ENCODE results near the gene HHATL.

HHATL gene

GRCh38 chr3:42667096-42667522 is 35.5 kb downstream of the HHATL start:
- Histone ChIP-seq H3K4me2 (peak overlapping the region; percentile 2; the same call in 1 of the 2 replicates), H3K9ac (no peak overlapping the region), H3K4me1 (peaks cover 59% of the 10 kb centered on the region), H3K36me3 (peaks cover 15% of the 10 kb centered on the region), H3K27me3 (no peaks in the 10 kb centered on the region), H3K27ac (no peak overlapping the region), H4K20me1 (no peaks in the 10 kb centered on the region), H3K4me3 (no peak overlapping the region), H3K9me3 (peaks cover 5% of the 10 kb centered on the region; the same call in 1 of the 2 replicates)
- no peak for TF ChIP-seq Cebpa-rat (IDR thresholded peaks at IDR 0.05)

DNA sequence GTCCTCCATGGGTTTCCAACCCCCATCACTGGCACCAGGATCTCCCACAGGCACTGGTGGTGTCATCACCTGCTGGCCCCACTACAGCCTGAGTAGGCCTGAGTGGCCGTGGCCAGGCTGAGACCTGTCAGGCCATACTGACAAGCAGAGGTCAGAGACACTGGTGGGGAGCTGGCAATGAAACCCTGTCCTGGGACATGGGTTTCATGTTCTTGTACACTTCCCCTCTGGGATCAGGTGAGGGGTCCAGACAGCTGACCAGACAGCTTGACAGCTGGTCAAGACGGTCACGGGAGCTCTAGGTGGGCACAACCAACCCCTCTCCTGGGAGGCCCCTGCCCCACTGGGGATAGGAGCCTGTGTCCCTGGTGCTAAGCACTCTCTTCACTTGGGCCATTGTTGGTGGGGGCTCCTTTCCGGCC is 36.0 kb downstream of the HHATL start:
- H3K36me3 ChIP-seq: peaks cover 20% of the 10 kb centered on the region
- H3K27ac ChIP-seq: no peak overlapping the region
- no peaks in the 10 kb centered on the region for H3K27me3 ChIP-seq
- peaks cover 5% of the 10 kb centered on the region; the same call in 1 of the 2 replicates for H3K9me3 ChIP-seq
- no peak overlapping the region for H3K9ac ChIP-seq
- no peak overlapping the region for H3K4me3 ChIP-seq
- no peak for TF ChIP-seq Cebpa-rat (IDR thresholded peaks at IDR 0.05)
- H4K20me1 ChIP-seq: no peaks in the 10 kb centered on the region
- H3K4me1 ChIP-seq: peaks cover 64% of the 10 kb centered on the region
- no peak overlapping the region for H3K4me2 ChIP-seq

DNA sequence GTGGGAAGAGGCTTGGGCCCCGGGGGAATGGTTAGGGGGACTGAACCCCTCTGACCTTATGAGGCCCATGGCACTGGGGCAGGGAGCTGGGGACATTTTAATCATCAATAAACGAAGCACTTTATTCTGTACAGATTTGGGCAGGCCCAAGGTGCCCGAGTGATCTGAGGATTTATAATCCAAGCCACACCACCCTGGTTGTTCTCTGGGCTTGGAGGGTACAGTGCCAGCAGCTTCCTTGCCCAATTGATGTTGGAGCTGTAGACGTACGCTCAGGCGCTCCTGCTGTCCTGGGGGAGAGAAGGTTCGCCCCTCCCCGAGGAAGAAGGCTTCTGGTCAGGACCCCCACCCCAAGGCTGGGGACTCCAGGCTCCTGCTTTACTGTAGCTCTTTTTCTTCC is 36.6 kb downstream of the HHATL start:
- Histone ChIP-seq H3K9me3 (peaks cover 5% of the 10 kb centered on the region; the same call in 1 of the 2 replicates), H3K9ac (no peak overlapping the region), H3K27ac (peak overlapping the region; percentile 96), H3K4me2 (peak overlapping the region; percentile 100), H3K4me1 (peaks cover 69% of the 10 kb centered on the region), H3K4me3 (no peak overlapping the region), H3K36me3 (peaks cover 26% of the 10 kb centered on the region), H4K20me1 (no peaks in the 10 kb centered on the region), H3K27me3 (no peaks in the 10 kb centered on the region)
- no peak for TF ChIP-seq Cebpa-rat (IDR thresholded peaks at IDR 0.05)

DNA sequence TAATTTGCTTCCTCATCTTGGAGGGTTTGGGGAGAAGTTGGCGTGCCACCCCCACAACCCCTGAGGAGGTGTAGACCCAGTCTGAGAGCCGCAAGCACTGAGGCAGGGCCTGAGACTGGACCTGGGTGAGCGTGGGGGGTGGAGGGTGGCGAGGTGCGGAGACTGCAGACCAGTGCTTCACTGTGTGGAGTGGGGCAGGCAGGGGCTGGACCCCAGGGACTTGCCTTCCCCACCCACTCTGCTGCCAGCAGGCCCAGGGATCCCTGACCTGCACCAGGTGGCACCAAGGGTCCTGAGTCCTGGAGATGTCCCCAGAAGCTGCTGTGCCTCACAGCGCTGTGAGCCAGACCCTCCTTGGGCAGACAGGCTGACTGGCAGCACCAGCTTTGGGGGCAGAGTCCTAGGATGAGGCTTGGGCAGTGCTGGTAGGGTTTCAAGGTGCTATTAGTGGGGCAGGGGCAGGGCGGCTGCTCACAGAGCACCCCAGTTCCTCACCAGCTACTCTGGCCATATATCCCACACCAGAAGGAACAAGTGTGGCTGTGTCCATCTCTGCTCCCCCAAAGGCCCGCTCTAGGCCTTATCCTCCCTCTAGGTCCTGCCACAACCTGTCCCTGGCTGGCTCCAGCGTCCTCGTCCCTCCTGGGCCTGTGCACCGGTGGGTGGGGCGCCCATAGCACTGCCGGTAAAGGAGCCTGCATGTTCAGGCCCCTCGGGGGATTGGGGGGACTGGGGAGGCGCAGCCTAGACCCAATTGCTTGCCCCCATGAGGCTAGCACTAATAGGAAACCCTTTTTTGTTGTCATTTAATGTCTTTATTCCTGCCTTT is 37.3 kb downstream of the HHATL start:
- H3K9me3 ChIP-seq: no peaks in the 10 kb centered on the region
- H3K4me1 ChIP-seq: peaks cover 77% of the 10 kb centered on the region

DNA sequence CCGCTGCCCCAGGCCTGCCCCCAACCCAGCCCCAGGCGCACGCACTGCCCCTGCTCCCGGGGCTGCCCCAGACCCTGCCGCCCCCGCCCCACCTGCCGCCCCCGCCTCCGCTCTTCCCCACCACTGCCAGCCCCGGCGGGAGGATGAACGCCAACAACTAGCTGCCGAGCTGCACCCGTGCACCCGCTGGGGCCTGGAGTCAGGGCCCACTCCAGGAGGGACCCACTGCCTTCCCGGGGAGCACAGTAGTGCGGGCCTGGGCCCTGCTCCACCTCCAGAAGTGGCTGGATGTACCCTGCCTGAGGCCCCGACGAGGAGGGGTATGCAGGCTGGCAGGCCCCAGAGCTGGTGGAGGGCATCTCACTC is 38.2 kb downstream of the HHATL start:
- H4K20me1 ChIP-seq: no peaks in the 10 kb centered on the region
- peak overlapping the region; percentile 79 for H3K9ac ChIP-seq
- H3K9me3 ChIP-seq: no peaks in the 10 kb centered on the region
- H3K27ac ChIP-seq: peak overlapping the region; percentile 96
- peak overlapping the region; percentile 55 for H3K4me3 ChIP-seq
- H3K36me3 ChIP-seq: peaks cover 30% of the 10 kb centered on the region
- no peak for TF ChIP-seq Cebpa-rat (IDR thresholded peaks at IDR 0.05)
- H3K27me3 ChIP-seq: no peaks in the 10 kb centered on the region
- H3K4me1 ChIP-seq: peaks cover 85% of the 10 kb centered on the region
- peak overlapping the region; percentile 100 for H3K4me2 ChIP-seq

More for the DNA sequence above, 37.3 kb downstream of the HHATL start:
- Histone ChIP-seq H3K4me3 (peak overlapping the region; percentile 55), H3K36me3 (peaks cover 30% of the 10 kb centered on the region), H3K27me3 (no peaks in the 10 kb centered on the region), H3K4me2 (peak overlapping the region; percentile 100), H3K27ac (peak overlapping the region; percentile 96), H4K20me1 (no peaks in the 10 kb centered on the region), H3K9ac (peak overlapping the region; percentile 79)
- no peak for TF ChIP-seq Cebpa-rat (IDR thresholded peaks at IDR 0.05)

GRCh38 chr3:42663581-42664437 is 38.8 kb downstream of the HHATL start:
- no peak for TF ChIP-seq Cebpa-rat (IDR thresholded peaks at IDR 0.05)
- Histone ChIP-seq H3K27ac (peak overlapping the region; percentile 96), H3K4me3 (peak overlapping the region; percentile 55; the same call in 1 of the 2 replicates), H3K9ac (peak overlapping the region; percentile 79), H3K4me1 (peaks cover 90% of the 10 kb centered on the region), H3K36me3 (peaks cover 31% of the 10 kb centered on the region), H3K4me2 (peak overlapping the region; percentile 100), H4K20me1 (no peaks in the 10 kb centered on the region), H3K27me3 (no peaks in the 10 kb centered on the region), H3K9me3 (no peaks in the 10 kb centered on the region)

DNA sequence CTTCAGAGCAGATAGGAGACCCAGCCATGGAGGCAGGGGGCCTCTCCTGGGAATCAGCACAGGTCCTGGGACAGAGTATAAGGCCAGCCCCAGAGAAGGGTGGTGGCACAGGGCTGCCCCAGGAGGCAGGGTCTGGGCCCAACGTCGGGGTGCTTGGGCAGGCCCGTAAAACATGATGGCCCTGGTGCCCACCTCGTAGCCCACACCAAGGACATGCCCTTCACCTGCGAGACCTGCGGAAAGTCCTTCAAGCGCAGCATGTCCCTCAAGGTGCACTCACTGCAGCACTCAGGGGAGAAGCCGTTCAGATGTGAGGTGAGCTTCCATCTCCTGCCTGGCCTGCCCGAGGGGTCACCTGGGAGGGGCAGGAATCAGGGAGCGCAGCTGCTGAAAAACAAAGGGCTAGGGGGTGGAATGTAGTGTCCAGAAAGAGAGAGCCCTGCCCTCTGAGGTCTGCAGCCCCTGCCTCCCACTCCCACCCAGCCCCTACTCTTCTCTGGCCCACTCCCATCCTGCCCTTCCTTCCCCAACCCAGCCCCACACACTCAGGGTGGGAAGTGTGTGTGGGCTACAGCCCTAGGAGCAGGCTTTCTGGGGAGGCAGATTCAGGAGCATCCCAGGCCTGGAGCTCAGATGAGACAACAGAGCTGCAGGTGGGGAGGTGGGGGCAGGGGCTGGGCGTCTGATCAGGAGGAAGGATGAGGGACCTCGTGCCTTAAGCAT is 39.6 kb downstream of the HHATL start:
- H3K4me2 ChIP-seq: peak overlapping the region; percentile 100
- H3K4me3 ChIP-seq: no peak overlapping the region
- no peak for TF ChIP-seq Cebpa-rat (IDR thresholded peaks at IDR 0.05)
- peaks cover 97% of the 10 kb centered on the region for H3K4me1 ChIP-seq
- peak overlapping the region; percentile 96 for H3K27ac ChIP-seq
- no peaks in the 10 kb centered on the region for H3K9me3 ChIP-seq
- H3K36me3 ChIP-seq: peaks cover 35% of the 10 kb centered on the region
- no peaks in the 10 kb centered on the region for H4K20me1 ChIP-seq
- H3K9ac ChIP-seq: peak overlapping the region; percentile 48; the same call in 1 of the 2 replicates
- no peaks in the 10 kb centered on the region for H3K27me3 ChIP-seq

GRCh38 chr3:42662037-42662812 is 40.4 kb downstream of the HHATL start:
- Histone ChIP-seq H3K4me3 (no peak overlapping the region), H3K4me2 (peak overlapping the region; percentile 100), H3K36me3 (peaks cover 35% of the 10 kb centered on the region), H3K9me3 (no peaks in the 10 kb centered on the region), H3K9ac (no peak overlapping the region; the same call in 1 of the 2 replicates), H3K27ac (peak overlapping the region; percentile 96), H3K4me1 (peaks cover 97% of the 10 kb centered on the region), H4K20me1 (no peaks in the 10 kb centered on the region), H3K27me3 (no peaks in the 10 kb centered on the region)
- TF ChIP-seq Cebpa-rat (IDR thresholded peaks at IDR 0.05): no peak

Measured in BLaER1 (cell line).